ENCODE measurements around the gene POU6F2.

- TF ChIP-seq, protein P1, sequence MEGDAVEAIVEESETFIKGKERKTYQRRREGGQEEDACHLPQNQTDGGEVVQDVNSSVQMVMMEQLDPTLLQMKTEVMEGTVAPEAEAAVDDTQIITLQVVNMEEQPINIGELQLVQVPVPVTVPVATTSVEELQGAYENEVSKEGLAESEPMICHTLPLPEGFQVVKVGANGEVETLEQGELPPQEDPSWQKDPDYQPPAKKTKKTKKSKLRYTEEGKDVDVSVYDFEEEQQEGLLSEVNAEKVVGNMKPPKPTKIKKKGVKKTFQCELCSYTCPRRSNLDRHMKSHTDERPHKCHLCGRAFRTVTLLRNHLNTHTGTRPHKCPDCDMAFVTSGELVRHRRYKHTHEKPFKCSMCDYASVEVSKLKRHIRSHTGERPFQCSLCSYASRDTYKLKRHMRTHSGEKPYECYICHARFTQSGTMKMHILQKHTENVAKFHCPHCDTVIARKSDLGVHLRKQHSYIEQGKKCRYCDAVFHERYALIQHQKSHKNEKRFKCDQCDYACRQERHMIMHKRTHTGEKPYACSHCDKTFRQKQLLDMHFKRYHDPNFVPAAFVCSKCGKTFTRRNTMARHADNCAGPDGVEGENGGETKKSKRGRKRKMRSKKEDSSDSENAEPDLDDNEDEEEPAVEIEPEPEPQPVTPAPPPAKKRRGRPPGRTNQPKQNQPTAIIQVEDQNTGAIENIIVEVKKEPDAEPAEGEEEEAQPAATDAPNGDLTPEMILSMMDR (IDR thresholded peaks at IDR 0.05): no peak
- no peak for TF ChIP-seq POLR2A (IDR thresholded peaks at IDR 0.05; ENCODE audit: low read depth)
Observed at GRCh38 chr7:39181398-39181797, 203.7 kb downstream of the POU6F2 start.
